Testis (tissue), 2 donors: ENCODE results near the gene HES5.

Source experiments
- POLR2A ChIP-seq: fragments of 450-650 bp; IDR thresholded peaks from one replicate; pipeline ENCODE4 v1.6.1; 2017; ENCODE audit warnings: antibody characterized with exemption, mild to moderate bottlenecking, moderate library complexity
- TF ChIP-seq, protein P1 (sequence below), 3 experiments: fragments of 450-650 bp in 2 of 3; fragments of 200-600 bp in 1 of 3; sonication (generic) in 1 of 3; IDR thresholded peaks; one replicate each; pipeline ENCODE4 v1.5.1; 2016 to 2019; ENCODE audit warnings: antibody characterized with exemption in 3 of 3, mild to moderate bottlenecking in 2 of 3, moderate library complexity in 1 of 3

GRCh38 chr1:2483026-2483425 is 47.0 kb downstream of the HES5 start:
- TF ChIP-seq, protein P1, sequence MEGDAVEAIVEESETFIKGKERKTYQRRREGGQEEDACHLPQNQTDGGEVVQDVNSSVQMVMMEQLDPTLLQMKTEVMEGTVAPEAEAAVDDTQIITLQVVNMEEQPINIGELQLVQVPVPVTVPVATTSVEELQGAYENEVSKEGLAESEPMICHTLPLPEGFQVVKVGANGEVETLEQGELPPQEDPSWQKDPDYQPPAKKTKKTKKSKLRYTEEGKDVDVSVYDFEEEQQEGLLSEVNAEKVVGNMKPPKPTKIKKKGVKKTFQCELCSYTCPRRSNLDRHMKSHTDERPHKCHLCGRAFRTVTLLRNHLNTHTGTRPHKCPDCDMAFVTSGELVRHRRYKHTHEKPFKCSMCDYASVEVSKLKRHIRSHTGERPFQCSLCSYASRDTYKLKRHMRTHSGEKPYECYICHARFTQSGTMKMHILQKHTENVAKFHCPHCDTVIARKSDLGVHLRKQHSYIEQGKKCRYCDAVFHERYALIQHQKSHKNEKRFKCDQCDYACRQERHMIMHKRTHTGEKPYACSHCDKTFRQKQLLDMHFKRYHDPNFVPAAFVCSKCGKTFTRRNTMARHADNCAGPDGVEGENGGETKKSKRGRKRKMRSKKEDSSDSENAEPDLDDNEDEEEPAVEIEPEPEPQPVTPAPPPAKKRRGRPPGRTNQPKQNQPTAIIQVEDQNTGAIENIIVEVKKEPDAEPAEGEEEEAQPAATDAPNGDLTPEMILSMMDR (IDR thresholded peaks at IDR 0.05): no peak
- TF ChIP-seq POLR2A: no peak
